DOHH2 (cell line): Measurements from ENCODE around the gene GARIN5B.

Experiments used
- H3F3A ChIP-seq: fragments of 200-600 bp; sonication (generic), shearing (Covaris generic); 2 replicates; pipeline ENCODE4 v1.6.0; 2016; ENCODE audit warnings: antibody characterized with exemption, mild to moderate bottlenecking; ENCODE audit not compliant: control insufficient read depth, insufficient read depth
- H3K27ac ChIP-seq: fragments of 200-600 bp; sonication (generic); 2 replicates; pipeline ENCODE4 v1.5.1; 2014; ENCODE audit warnings: low read depth, mild to moderate bottlenecking, low read length, moderate library complexity
- H3K27me3 ChIP-seq: fragments of 200-600 bp; sonication (generic); 2 replicates; pipeline ENCODE4 v1.6.1; 2014; ENCODE audit warnings: mild to moderate bottlenecking, low read length, mixed read lengths; ENCODE audit not compliant: control insufficient read depth
- H3K36me3 ChIP-seq: fragments of 200-600 bp; sonication (generic); 2 replicates; pipeline ENCODE4 v1.6.1; 2014; ENCODE audit warnings: mild to moderate bottlenecking, low read length, moderate library complexity, mixed read lengths; ENCODE audit not compliant: control insufficient read depth
- H3K4me1 ChIP-seq: fragments of 200-600 bp; sonication (generic); 2 replicates; pipeline ENCODE4 v1.6.1; 2014; ENCODE audit warnings: mild to moderate bottlenecking, low read length, mixed read lengths; ENCODE audit not compliant: control insufficient read depth
- H3K4me2 ChIP-seq: fragments of 200-600 bp; sonication (generic); 2 replicates; pipeline ENCODE4 v1.6.0; 2014; ENCODE audit warnings: mild to moderate bottlenecking, low read length, moderate library complexity
- H3K4me3 ChIP-seq: fragments of 200-600 bp; sonication (generic); 2 replicates; pipeline ENCODE4 v1.5.1; 2014; ENCODE audit warnings: mild to moderate bottlenecking, low read length, mixed read lengths
- H3K79me2 ChIP-seq: fragments of 200-600 bp; sonication (generic); 2 replicates; pipeline ENCODE4 v1.6.1; 2014; ENCODE audit warnings: mild to moderate bottlenecking, low read length, mixed read lengths; ENCODE audit not compliant: control insufficient read depth
- H3K9me2 ChIP-seq: fragments of 200-600 bp; sonication (generic); replicated peaks from 2 replicates; pipeline ENCODE4 v1.6.1; 2014; ENCODE audit warnings: mild to moderate bottlenecking, low read length, mixed read lengths; ENCODE audit not compliant: control insufficient read depth
- H3K9me3 ChIP-seq: fragments of 200-600 bp; sonication (generic); 2 replicates; pipeline ENCODE4 v1.6.1; 2014; ENCODE audit warnings: antibody characterized with exemption, low read length, mixed read lengths; ENCODE audit not compliant: control insufficient read depth, insufficient read depth
- H4K20me1 ChIP-seq: fragments of 200-600 bp; sonication (generic); 2 replicates; pipeline ENCODE4 v1.6.0; 2014; ENCODE audit warnings: low read depth, mild to moderate bottlenecking, antibody characterized with exemption, low read length, moderate library complexity; ENCODE audit not compliant: control insufficient read depth, insufficient read depth
- CTCF ChIP-seq: fragments of 200-600 bp; sonication (generic); IDR thresholded peaks from one replicate; pipeline ENCODE4 v1.5.1; 2014; ENCODE audit warnings: antibody characterized with exemption, mild to moderate bottlenecking, low read depth, low read length; ENCODE audit not compliant: poor library complexity, severe bottlenecking
- EZH2phosphoT487 ChIP-seq: fragments of 200-600 bp; sonication (generic); IDR thresholded peaks from 2 replicates; pipeline ENCODE4 v1.6.1; 2017; ENCODE audit warnings: borderline replicate concordance, mild to moderate bottlenecking, antibody characterized with exemption, low read length, moderate library complexity, mixed read lengths

The GARIN5B gene

DNA sequence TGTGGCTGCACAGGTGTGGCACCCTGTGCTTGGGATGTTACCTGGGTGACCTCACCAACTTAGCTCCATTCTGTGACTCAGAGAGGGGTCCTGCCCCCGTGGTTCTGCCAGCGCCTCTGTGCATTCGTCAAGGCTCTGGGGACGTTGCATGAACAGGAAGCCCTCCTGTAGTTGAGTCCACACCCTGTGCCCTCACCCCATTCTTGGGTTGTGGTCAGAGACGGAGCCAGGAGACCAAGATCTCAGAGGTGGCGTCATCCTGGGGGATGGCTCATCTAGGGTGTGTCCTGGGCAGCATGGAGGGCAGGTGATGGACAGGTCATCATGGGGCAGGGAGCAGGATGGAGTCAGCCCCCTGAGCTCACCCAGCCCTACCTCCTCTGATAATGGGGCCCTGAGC is 11.0 kb downstream of the GARIN5B start:
- Histone ChIP-seq H3F3A (no peaks in the 10 kb centered on the region), H3K9me2 (no peaks in the 10 kb centered on the region), H3K4me2 (no peak overlapping the region), H3K9me3 (no peaks in the 10 kb centered on the region), H3K27ac (no peak overlapping the region), H4K20me1 (no peaks in the 10 kb centered on the region), H3K27me3 (peaks cover 43% of the 10 kb centered on the region), H3K36me3 (no peaks in the 10 kb centered on the region), H3K79me2 (no peaks in the 10 kb centered on the region), H3K4me1 (peaks cover 11% of the 10 kb centered on the region), H3K4me3 (no peak overlapping the region)
- no peak for TF ChIP-seq CTCF
- no peak for TF ChIP-seq EZH2phosphoT487

DNA sequence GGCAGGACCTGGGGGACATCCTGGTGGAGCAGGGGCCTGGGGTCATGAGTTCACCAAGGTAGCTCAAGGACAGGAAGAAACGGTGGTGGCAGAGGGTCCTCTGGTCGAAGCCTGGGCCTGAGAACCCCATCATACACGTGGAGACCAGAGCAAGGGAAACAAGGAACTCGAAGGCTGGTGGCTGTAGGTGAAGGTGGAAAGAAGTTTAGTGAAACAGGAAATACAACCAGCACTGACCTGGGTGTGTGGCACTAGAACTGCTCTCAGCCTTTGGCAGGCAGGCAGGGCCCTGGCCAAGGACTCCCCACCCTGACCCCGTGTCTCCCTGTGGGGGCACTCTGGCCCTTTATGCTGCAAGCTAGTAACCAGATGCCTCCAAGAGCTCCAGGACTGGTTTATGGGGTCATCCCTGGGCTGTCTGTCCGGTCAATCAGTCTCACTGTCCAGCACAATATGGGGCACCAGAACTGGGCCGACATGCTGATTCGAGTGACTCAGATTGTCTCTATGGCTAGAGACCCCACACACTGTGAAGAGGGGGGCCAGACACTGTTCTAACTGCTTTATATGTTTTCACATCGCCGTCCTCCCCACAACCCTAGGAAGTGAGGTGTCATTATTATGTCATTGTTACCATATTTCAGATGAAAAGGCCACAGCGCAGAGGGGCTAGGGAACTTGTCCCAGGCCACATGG is 12.3 kb downstream of the GARIN5B start:
- Histone ChIP-seq H4K20me1 (no peaks in the 10 kb centered on the region), H3K79me2 (no peaks in the 10 kb centered on the region), H3F3A (no peaks in the 10 kb centered on the region), H3K27me3 (peaks cover 35% of the 10 kb centered on the region), H3K9me3 (no peaks in the 10 kb centered on the region), H3K27ac (no peak overlapping the region), H3K4me2 (no peak overlapping the region), H3K4me1 (peaks cover 11% of the 10 kb centered on the region), H3K9me2 (no peaks in the 10 kb centered on the region), H3K4me3 (no peak overlapping the region), H3K36me3 (no peaks in the 10 kb centered on the region)
- TF ChIP-seq CTCF, result no peak
- TF ChIP-seq EZH2phosphoT487, result no peak

DNA sequence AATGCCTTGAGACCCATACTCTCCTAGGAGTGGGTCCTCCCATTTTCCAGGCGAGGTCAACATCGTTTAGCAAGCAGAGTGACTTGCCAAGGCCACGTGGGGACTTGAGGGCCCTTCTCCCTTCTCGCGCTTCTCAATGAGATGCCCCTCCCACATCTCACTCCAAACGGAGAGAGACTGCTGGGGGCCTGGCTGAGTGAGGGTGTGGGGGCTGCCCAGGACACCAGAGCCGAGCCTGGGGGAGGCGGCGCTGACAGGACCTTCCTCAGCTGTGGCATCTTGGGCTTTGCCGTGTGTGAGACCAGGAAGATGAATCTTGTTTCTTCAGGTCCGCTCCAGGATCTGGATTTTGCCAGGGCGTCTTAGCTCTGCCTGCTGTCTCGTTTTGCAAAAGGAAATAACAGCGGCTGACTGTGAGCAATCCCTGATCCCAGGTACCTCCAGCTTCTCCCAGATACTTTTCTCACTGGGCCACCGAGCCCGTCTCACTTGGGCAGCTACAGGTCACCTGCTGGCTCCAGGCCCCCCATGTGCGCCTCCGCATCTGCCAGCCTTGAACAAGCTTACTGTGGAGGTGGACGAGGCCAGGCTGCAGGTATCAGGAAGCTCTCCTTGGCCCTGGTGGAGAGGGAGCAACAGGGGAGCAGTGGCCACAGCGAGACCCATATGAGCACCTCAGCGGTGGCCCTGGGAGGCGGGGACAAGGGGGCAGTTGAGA is 14.6 kb downstream of the GARIN5B start:
- TF ChIP-seq EZH2phosphoT487 (no peak), CTCF (no peak)
- no peak overlapping the region for H3K27ac ChIP-seq
- no peaks in the 10 kb centered on the region for H3F3A ChIP-seq
- no peak overlapping the region for H3K4me3 ChIP-seq
- no peaks in the 10 kb centered on the region for H3K9me2 ChIP-seq
- no peaks in the 10 kb centered on the region for H3K79me2 ChIP-seq
- no peaks in the 10 kb centered on the region for H3K36me3 ChIP-seq
- peaks cover 19% of the 10 kb centered on the region for H3K27me3 ChIP-seq
- no peak overlapping the region for H3K4me2 ChIP-seq
- H3K9me3 ChIP-seq, result no peaks in the 10 kb centered on the region
- no peaks in the 10 kb centered on the region for H4K20me1 ChIP-seq
- H3K4me1 ChIP-seq, result peaks cover 2% of the 10 kb centered on the region
